Kidney epithelial cell (primary cell): ENCODE data around the gene DCXR. TPM values are rescaled to one million over a fixed set of nuclear protein-coding genes. Genes with fewer than 3 reads are reported as not detected.

Experiments
- DNase-seq: peaks from one replicate; pipeline ENCODE4 v3.0.0-alpha.2; 2010; ENCODE audit warnings: low read depth
- H3K27me3 ChIP-seq: 2 replicates; pipeline ENCODE4 v1.6.0; 2011; ENCODE audit warnings: low read length; ENCODE audit not compliant: control insufficient read depth, insufficient read depth
- H3K36me3 ChIP-seq: 2 replicates; pipeline ENCODE4 v1.5.1; 2011; ENCODE audit warnings: low read length; ENCODE audit not compliant: control insufficient read depth, insufficient read depth
- H3K4me3 ChIP-seq: 2 replicates; pipeline ENCODE4 v1.5.1; 2011; ENCODE audit warnings: low read depth, mild to moderate bottlenecking, control low read depth, low read length
- CTCF ChIP-seq: IDR thresholded peaks from 2 replicates; pipeline ENCODE4 v1.5.1; 2011; ENCODE audit warnings: mild to moderate bottlenecking, moderate library complexity, low read length, control low read depth, inconsistent platforms; ENCODE audit not compliant: insufficient read depth, poor library complexity, severe bottlenecking
- total RNA-seq: library from RNA; depleted of rRNA; stranded (reverse); fragments of >200 nt; gene quantifications from 2 replicates; pipeline ENCODE4 v1.2.3, GENCODE V29; 2015

Gene DCXR
- total RNA-seq, 1 donor from 2014 or later, result 70.8 TPM

- Histone ChIP-seq H3K36me3 (peaks cover 3% of the 10 kb centered on the region), H3K4me3 (peak overlapping the region; percentile 80), H3K27me3 (no peaks in the 10 kb centered on the region)
- DNase-seq, result no peak
- TF ChIP-seq CTCF, result no peak
Measured at GRCh38 chr17:82050761-82051641, 13.5 kb upstream of the DCXR start.

GRCh38 chr17:82050152-82050760 lies 12.8 kb upstream of the DCXR start:
- H3K27me3 ChIP-seq, result no peaks in the 10 kb centered on the region
- peak overlapping the region; percentile 80 for H3K4me3 ChIP-seq
- H3K36me3 ChIP-seq, result peaks cover 3% of the 10 kb centered on the region
- no peak for DNase-seq
- TF ChIP-seq CTCF, result no peak

DNA sequence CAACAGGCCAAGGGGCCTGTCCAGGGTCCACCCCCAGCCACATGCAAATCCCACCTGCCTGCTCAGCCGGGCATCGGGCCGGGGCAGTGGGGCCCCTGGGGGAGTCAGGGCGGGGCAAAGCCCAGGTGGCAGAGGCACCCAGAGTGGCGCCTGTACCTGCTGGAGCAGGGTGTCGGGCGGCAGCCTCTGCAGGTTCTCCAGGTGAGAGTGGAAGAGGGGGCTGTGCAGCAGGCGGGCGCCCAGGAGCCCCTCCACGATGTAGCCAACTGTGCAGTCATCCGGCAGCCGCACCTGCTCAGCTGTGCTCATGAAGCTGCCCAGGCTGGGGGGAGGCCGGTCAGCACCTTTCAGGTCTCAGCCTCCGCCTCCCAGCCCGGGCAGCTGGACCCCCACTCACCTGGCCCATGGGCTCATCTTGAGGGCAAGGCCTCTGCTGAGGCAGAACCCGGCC lies 12.0 kb upstream of the DCXR start:
- Histone ChIP-seq H3K4me3 (no peak overlapping the region), H3K36me3 (peaks cover 3% of the 10 kb centered on the region), H3K27me3 (no peaks in the 10 kb centered on the region)
- DNase-seq, result no peak
- no peak for TF ChIP-seq CTCF

GRCh38 chr17:82049106-82049505 lies 11.6 kb upstream of the DCXR start:
- DNase-seq, result no peak
- H3K4me3 ChIP-seq, result no peak overlapping the region
- TF ChIP-seq CTCF, result no peak
- H3K36me3 ChIP-seq, result peaks cover 3% of the 10 kb centered on the region
- no peaks in the 10 kb centered on the region for H3K27me3 ChIP-seq

- H3K36me3 ChIP-seq, result peaks cover 3% of the 10 kb centered on the region
- DNase-seq, result no peak
- H3K27me3 ChIP-seq, result no peaks in the 10 kb centered on the region
- no peak for TF ChIP-seq CTCF
- H3K4me3 ChIP-seq, result no peak overlapping the region
Measured at GRCh38 chr17:82048571-82048971, 11.1 kb upstream of the DCXR start.
